ENCODE measurements around the gene HHIPL2.
"Not testable (repeated sequence)": the region's sequence is repeated elsewhere in the genome, so short reads cannot be mapped to it uniquely, and the experiment has no call there.

Gene HHIPL2

GRCh38 chr1:222525951-222526350 is 22.0 kb downstream of the HHIPL2 start:
- TF ChIP-seq CTCF (conservative IDR thresholded peaks at IDR 0.05; ENCODE audit: low read depth, low read length), result no peak
- H3K4me3 ChIP-seq (ENCODE audit: low read length), result no peak overlapping the region
- no peak for DNase-seq (ENCODE audit: low read depth)

GRCh38 chr1:222523852-222524251 is 24.1 kb downstream of the HHIPL2 start:
- no peak for DNase-seq (ENCODE audit: low read depth)
- no peak overlapping the region for H3K4me3 ChIP-seq (ENCODE audit: low read length)
- TF ChIP-seq CTCF (conservative IDR thresholded peaks at IDR 0.05; ENCODE audit: low read depth, low read length), result no peak

- TF ChIP-seq CTCF (conservative IDR thresholded peaks at IDR 0.05; ENCODE audit: low read depth, low read length), result no peak
- no peak for DNase-seq (ENCODE audit: low read depth)
- no peak overlapping the region for H3K4me3 ChIP-seq (ENCODE audit: low read length)
These were observed 25.6 kb downstream of the HHIPL2 start for GRCh38 chr1:222522105-222522915.

GRCh38 chr1:222521299-222522104 is 26.4 kb downstream of the HHIPL2 start:
- peak; percentile 37 for DNase-seq (ENCODE audit: low read depth)
- no peak for TF ChIP-seq CTCF (conservative IDR thresholded peaks at IDR 0.05; ENCODE audit: low read depth, low read length)
- H3K4me3 ChIP-seq (ENCODE audit: low read length), result no peak overlapping the region

- not testable (repeated sequence) for H3K4me3 ChIP-seq (ENCODE audit: low read length); DNase-seq (ENCODE audit: low read depth)
These were observed 58.4 kb downstream of the HHIPL2 start for GRCh38 chr1:222489496-222489895.

- H3K4me3 ChIP-seq (ENCODE audit: low read length); DNase-seq (ENCODE audit: low read depth): not testable (repeated sequence)
These were observed 60.1 kb downstream of the HHIPL2 start for GRCh38 chr1:222487774-222488173.

GRCh38 chr1:222484005-222484404 is 63.9 kb downstream of the HHIPL2 start:
- H3K4me3 ChIP-seq (ENCODE audit: low read length); DNase-seq (ENCODE audit: low read depth): not testable (repeated sequence)

GRCh38 chr1:222479567-222479966 is 68.3 kb downstream of the HHIPL2 start:
- DNase-seq (ENCODE audit: low read depth); H3K4me3 ChIP-seq (ENCODE audit: low read length): not testable (repeated sequence)

GRCh38 chr1:222476436-222476835 is 71.5 kb downstream of the HHIPL2 start:
- H3K4me3 ChIP-seq (ENCODE audit: low read length); DNase-seq (ENCODE audit: low read depth): not testable (repeated sequence)

- not testable (repeated sequence) for DNase-seq (ENCODE audit: low read depth); H3K4me3 ChIP-seq (ENCODE audit: low read length)
These were observed 74.2 kb downstream of the HHIPL2 start for GRCh38 chr1:222473717-222474116.

- not testable (repeated sequence) for DNase-seq (ENCODE audit: low read depth)
These were observed 74.9 kb downstream of the HHIPL2 start for GRCh38 chr1:222472776-222473540.

More at GRCh38 chr1:222472776-222473540, 74.9 kb downstream of the HHIPL2 start:
- H3K4me3 ChIP-seq (ENCODE audit: low read length), result not testable (repeated sequence)

Measured in retinal pigment epithelial cell (primary cell).